ENCODE results near the gene TMEM108.

The TMEM108 gene

DNA sequence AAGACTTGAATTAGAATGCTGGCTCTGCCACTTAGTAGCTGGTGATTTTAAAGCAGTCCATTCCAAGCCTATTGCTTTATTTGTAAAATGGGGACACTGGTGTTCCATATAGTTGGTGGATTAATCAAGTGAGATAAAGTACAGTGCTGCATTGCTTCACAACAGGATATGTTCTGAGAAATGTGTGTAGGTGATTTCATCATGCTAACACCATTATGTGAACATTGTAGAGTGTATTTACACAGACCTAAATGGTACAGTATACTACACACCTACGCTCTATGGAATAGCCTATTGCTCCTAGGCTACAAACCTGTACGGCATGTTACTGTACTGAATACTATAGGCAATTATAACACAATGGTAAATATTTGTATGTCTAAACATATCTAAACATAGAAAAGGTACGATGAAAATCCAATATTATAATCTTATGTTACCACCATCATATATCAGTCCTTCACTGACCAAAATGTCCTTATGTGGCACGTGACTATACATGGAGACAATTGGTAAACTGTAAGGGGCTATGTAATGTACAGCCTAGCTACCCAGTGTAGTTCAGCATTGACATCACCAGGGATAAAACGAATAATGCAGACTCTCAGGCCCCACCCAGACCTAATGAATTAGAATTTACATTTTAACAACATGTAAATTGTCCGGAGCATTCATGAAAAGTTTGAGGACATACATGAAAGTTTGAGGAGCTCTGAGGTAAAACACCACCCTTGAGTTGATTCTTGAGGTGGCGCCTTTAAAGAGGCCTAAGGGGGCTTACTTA is 240.3 kb downstream of the TMEM108 start:
- DNase-seq (ENCODE audit: low spot score), result no peak

DNA sequence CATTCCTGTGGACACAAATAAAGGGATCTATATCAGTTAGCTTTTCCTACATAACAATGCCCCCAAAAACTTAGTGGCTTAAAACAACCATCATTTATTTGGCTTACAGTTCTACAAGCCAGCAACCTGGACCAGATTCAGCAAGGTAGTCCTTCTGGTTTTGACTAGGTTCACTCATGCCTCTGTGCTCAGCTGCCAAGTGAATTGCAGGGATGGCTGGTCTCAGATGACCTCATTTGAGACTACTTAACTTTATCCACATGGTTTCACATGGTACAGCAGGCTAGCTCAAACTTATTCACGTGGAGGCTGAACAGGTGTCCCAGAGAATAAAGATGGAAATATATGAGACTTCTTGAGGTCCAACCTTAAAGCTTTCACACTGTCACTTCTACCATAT is 242.4 kb downstream of the TMEM108 start:
- DNase-seq (ENCODE audit: low spot score), result no peak

GRCh38 chr3:133282236-133282635 is 244.0 kb downstream of the TMEM108 start:
- DNase-seq (ENCODE audit: low spot score), result peak; percentile 29

DNA sequence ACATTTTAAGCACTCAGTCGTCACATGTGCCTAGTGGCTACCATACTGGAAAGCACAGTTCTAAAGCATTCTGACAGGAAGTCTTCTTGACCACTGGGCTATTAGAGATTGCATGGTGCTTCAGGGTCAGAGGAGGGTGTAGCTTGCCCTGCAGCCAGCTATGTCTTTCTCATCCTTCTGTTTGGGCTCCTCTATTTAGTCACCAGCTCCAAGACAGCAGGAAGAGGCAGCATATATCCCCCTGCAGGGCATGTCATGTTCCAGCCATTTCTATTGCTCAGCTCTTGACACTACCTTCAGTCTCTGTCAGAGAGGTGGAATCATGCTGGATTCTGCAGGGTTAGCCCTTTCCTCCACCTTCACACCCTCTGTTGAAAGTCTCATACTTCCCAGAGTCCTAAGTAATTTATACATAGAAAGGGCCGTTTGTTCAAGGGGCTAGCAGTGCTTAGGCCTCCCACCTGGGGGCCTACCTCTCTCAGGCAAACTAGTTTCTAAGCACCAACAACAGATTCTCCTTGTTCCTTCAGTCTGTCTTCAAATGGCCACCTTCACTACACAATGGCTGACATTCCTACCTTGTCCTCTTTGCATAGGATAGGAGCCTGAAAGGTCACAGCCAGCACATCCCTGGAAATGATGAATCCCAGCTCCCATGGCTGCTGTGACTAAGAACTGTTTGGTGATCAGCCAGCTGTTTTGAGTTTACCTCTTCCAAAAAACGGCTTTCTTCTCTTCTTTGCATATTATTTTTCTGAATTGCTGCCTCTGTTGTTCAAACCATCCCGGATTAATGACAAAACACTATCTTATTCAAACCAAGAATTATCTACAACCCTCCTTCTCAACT is 246.0 kb downstream of the TMEM108 start:
- DNase-seq (ENCODE audit: low spot score), result peak; percentile 21

GRCh38 chr3:133289322-133289721 is 251.1 kb downstream of the TMEM108 start:
- no peak for DNase-seq (ENCODE audit: low spot score)

- no peak for DNase-seq (ENCODE audit: low spot score)
These were observed 254.1 kb downstream of the TMEM108 start for GRCh38 chr3:133292296-133292695.

DNA sequence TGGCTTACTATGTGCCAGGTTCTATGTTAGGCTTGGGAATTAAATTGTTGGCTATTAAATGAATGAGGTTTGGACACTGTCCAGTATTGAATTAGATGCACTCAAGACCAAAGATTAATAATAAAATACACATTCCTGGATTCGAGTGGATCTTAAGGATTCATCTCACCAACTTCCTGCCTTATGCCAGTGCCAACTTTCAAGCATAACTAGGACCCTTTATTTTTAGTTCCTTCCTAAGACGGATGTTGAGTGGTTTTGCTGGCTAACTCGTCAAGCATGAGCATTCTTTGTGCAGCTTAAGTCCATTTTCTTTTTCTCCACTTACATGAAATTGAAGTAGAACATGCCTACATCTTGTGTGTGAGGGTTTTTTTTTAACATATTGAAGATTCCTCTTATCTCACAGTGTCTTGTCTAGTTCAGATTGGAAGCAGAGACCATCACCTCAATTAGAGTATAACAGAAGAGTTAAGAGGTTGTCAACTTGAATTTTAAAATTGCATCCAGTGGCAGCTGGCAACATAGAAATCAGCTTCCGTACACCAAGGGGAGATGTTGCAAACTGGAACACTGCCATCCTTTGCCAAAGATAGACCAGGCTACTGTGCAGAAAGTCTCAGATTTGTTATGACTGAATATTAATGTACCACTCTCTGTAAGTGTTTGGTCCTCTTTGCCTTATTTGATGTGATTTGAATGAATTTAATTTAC is 255.4 kb downstream of the TMEM108 start:
- no peak for DNase-seq (ENCODE audit: low spot score)

GRCh38 chr3:133294253-133294652 is 256.1 kb downstream of the TMEM108 start:
- peak; percentile 8 for DNase-seq (ENCODE audit: low spot score)

- DNase-seq (ENCODE audit: low spot score), result peak; percentile 10
These were observed 257.2 kb downstream of the TMEM108 start for GRCh38 chr3:133295199-133295901.

DNA sequence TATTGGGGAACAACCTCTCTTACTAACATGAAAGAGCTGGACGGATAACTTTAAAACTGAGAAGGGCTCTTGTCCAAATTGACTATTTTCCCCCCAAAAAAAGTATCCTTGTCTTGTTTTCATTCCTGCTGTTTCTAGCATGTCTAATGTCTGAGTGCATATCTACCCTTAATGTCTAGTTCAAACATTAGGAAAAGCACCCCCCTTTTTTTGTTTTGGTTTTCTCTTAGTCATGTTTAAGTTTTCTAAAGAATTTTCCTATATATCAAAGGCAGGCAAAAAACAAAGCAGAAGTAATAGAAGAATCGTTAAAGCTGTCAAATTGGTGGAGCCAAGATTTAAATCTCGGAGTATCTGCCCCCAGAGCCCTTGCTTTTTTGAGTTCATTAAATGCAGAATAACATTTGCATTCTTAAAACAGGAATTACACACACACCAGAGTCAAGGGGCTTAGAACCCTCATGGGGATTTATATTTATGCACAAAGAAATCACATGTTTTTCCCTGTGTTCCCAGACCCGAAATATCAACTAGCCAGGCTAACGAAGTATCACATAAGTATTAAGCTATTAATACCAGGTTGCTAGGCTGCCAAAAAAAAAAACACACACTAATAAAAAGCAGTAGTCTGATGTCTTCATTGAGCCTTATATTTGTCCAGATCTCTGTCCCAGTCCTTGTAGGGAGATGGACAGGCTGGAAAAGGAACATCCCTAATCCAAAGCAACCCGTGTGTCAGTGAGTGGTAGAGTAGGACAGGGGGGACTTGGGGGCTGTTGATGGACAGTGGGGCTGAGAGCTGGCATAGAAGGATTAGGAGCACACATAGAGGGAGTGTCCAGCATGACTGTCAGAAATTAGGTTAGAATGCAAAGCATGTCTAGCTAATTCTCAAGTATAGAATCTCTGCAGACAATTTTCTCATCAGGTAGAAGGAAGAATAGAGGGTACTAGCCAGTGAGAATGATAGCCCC is 258.0 kb downstream of the TMEM108 start:
- no peak for DNase-seq (ENCODE audit: low spot score)

GRCh38 chr3:133296981-133297380 is 258.8 kb downstream of the TMEM108 start:
- no peak for DNase-seq (ENCODE audit: low spot score)

GRCh38 chr3:133300102-133300501 is 261.9 kb downstream of the TMEM108 start:
- DNase-seq (ENCODE audit: low spot score), result no peak

- DNase-seq (ENCODE audit: low spot score), result peak; percentile 47
These were observed 263.0 kb downstream of the TMEM108 start for GRCh38 chr3:133301194-133301593.

DNA sequence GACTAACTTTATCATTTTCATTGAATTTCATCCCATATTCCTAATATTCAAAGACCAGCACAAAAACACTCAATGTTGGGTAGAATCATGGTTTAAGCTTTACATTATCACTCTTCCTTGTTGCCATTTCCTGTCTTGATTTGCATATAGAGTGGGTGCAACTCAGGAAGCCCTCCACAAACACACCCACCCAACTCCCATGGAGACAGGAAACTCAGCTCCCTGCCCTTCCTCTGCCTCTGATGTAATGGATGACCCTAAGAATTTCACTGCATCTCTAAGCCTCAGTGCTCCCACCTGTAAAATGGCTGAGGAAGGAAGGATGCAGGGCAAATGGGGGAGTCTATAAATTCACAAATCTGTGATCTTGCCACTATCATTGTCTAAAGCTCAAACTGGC is 263.5 kb downstream of the TMEM108 start:
- DNase-seq (ENCODE audit: low spot score), result no peak

DNA sequence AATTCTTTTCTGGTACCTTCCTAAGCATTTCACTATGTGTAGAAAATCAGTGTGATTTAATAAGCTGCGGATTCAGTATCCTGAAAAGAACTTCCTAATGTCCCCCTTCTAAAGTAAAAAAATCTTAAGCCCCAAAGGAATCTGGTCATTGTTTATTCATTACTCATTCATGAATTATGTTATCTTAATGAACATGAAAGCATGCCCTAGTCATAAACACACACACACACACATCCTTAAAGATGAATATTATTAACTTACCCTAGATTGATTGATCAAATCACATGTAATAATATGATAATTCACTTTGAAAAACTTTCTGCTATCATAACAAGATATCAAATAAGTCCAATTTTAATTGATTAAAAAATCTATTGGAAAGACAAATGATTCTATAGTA is 265.2 kb downstream of the TMEM108 start:
- DNase-seq (ENCODE audit: low spot score), result no peak

DNA sequence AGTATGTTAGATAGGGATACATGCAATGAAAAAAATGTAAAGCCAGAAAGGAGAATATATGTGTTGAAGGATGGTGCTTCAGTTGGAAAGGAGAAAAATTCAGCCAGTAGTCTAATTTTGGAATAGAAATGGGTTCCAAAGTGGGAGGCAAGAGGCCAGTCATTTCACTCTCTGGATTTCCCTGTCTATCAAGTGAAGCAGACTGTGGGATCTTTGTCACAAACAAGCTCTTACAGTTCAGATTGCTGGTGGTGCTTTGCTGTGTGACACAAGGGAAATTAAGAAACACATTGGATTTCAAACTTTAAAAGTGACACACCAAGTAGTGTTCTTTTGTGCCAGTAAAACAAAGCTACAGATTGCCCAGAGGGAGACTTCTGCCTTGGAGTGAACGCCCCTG is 279.7 kb downstream of the TMEM108 start:
- no peak for DNase-seq (ENCODE audit: low spot score)

DNA sequence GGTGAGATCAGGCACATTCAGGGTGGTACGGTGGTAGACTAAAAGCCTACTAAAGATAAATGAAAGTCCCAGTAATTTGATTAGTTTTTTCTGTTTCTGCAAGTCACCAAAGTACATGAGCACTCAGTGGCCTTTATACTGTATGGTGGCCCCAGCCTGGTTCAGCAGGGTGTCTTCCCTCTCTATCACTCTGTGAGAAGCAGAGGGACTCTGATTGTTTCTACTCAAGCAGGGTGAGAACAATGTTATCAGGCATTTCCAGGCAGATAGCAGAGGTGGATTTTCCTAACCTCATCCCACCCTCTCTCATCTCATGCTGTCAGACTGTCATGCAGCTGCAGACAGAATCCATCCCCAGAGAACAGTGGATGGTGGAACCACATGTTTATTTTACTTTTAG is 290.2 kb downstream of the TMEM108 start:
- DNase-seq (ENCODE audit: low spot score), result no peak

- peak; percentile 0 for DNase-seq (ENCODE audit: low spot score)
These were observed 291.4 kb downstream of the TMEM108 start for GRCh38 chr3:133329626-133330025.

DNA sequence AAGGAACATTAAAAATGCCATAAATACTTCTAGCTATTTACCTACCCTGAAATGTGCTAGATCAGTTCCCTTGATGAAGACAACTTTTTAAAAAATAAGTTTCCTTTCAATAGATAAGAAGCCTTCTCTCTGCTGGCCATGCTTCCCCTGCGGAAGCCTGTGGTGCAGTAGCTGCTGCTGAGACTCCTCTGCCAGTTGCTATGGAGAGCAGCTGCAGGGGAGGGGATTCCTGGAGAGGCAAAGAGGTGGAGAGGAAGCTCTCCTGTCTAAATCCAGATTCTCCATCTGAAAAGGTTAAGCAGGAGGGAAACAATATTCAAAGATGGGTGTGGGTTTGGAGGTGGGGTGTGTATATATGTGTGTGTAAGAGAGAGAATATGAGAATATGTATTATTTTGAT is 291.9 kb downstream of the TMEM108 start:
- DNase-seq (ENCODE audit: low spot score), result no peak

GRCh38 chr3:133330522-133330921 is 292.3 kb downstream of the TMEM108 start:
- peak; percentile 0 for DNase-seq (ENCODE audit: low spot score)

GRCh38 chr3:133354721-133355120 is 316.5 kb downstream of the TMEM108 start:
- no peak for DNase-seq (ENCODE audit: low spot score)
